Bladder microvascular endothelial cell (primary cell): ENCODE measurements around the gene GSTA4. TPM values are rescaled to one million over a fixed set of nuclear protein-coding genes. Genes with fewer than 3 reads are reported as not detected.

Experiments
- total RNA-seq: library from RNA; depleted of rRNA; stranded (reverse); fragments of >200 nt; gene quantifications from 2 replicates; pipeline ENCODE4 v1.2.3, GENCODE V29; 2014

Gene GSTA4, protein sequence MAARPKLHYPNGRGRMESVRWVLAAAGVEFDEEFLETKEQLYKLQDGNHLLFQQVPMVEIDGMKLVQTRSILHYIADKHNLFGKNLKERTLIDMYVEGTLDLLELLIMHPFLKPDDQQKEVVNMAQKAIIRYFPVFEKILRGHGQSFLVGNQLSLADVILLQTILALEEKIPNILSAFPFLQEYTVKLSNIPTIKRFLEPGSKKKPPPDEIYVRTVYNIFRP
- 7.9 and 11.5 TPM in 2 replicates for total RNA-seq

DNA sequence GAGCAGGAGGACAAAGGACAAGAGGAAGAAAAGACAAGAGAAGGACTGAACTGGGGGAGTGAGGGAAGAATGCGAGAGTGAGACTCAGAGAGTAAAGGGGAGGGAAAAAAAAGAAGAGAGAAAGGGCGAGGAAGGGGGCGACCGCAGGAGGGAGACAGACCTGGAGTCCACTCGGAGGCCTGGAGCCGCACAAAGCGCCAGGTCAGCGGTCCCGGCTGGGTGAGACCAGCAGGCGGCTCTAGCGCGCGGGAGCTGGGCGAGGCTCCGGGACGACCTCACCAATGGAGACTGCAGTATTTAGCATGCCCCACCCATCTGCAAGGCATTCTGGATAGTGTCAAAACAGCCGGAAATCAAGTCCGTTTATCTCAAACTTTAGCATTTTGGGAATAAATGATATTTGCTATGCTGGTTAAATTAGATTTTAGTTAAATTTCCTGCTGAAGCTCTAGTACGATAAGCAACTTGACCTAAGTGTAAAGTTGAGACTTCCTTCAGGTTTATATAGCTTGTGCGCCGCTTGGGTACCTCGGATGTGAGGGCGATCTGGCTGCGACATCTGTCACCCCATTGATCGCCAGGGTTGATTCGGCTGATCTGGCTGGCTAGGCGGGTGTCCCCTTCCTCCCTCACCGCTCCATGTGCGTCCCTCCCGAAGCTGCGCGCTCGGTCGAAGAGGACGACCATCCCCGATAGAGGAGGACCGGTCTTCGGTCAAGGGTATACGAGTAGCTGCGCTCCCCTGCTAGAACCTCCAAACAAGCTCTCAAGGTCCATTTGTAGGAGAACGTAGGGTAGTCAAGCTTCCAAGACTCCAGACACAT, at the start of gene GSTA4:
TSS of gene GSTA4 (minus strand) at position 196 of the 824 bp plus-strand sequence. CDS start 1,041 bp downstream, outside the sequence.

Other genes with a start within 250 kb of the GSTA4 start
- not detected in 2 replicates for gene GSTA2, start 231.8 kb downstream of the GSTA4 start, total RNA-seq
- not detected in 2 replicates for gene GSTA1, start 191.5 kb downstream of the GSTA4 start, total RNA-seq
- not detected in 2 replicates for gene GSTA5, start 154.5 kb downstream of the GSTA4 start, total RNA-seq
- not detected in 2 replicates for gene GSTA3, start 85.6 kb downstream of the GSTA4 start, total RNA-seq
- gene CILK1, start 66.5 kb upstream of the GSTA4 start, total RNA-seq, result 2.6 and 4.5 TPM in 2 replicates
- 21.4 and 35.3 TPM in 2 replicates for gene FBXO9, start 70.1 kb upstream of the GSTA4 start, total RNA-seq
- 0.13 TPM in 1 of 2 replicates, not detected in the other for gene GCM1, start 153.6 kb upstream of the GSTA4 start, total RNA-seq